NCI-H2081 treated with DMSO at 0.1 percent for 48 hours (cell line): ENCODE data around the gene MOCOS.
"Not testable (repeated sequence)": the region's sequence is repeated elsewhere in the genome, so short reads cannot be mapped to it uniquely, and the experiment has no call there.

ENCODE experiments used
- DNase-seq: peaks from one replicate; lab custom pipeline; 2025; lab: John Stamatoyannopoulos, UW

Gene MOCOS

DNA sequence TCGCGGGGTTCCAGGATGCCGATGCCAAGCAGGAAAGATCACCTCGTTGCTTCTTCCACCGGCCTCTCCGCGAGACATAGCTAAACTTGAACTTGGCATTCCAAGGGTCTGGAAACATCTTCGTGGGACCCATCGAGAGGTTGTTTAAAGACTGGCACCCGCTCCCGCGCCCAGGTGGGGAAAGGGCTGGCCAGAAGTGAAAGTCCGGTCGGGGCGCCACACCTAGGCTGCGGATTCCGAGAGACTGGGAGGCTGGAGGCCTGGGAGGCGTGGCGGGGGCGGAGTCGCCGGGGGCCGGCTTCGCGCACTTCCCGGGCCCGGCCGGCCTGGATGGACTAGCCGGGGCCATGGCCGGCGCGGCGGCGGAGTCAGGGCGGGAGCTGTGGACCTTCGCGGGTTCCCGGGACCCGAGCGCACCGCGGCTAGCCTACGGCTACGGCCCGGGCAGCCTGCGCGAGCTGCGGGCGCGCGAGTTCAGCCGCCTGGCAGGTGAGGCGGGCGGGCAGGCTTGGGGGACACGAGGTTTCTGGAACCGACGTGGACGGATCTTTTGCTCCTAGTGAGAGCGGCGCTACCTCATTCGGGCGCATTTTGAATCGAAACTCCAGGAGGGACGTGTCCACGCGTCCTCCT is at the start of gene MOCOS:
MOCOS (plus strand) TSS at position 305 of the 633 bp plus-strand sequence; CDS start at position 348, 43 bp downstream.
- no peak for DNase-seq

DNA sequence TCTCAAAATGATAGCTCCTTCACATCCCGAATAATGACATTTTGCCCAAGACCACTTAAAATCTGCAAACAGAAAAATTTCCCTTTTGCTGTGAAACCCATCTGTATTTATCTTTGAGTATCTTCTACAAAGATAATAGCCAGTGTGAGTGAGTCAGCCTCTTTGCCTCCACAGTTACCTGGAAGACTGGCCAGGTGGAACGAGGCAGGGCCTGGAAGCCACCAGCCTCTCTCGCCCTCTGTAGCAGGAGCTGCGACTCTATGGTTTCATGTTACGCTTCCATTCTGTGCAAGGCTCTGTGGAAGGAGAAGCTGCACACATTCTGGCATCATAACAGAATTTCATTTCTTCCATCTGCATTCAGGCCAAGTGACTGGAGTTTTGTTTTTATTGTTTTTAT is 48.1 kb upstream of the MOCOS start:
- DNase-seq: no peak

DNA sequence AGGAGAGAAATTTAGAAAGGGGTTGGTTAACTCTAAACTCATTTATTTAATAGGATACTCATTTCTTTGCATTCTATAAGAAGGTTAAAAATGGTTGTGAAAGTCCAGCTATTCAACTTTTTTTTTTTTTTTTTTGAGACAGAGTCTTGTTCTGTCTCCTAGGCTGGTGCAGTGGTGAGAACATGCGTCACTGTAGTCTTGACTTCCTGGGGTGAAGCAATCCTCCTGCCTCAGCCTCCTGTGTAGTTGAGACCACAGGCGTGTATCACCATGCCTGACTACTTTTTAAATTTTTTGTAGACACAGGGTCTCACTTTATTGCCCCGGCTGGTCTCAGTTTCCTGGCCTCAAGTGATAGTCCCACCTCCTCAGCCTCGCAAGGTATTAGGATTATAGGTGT is 45.7 kb upstream of the MOCOS start:
- no peak for DNase-seq

GRCh38 chr18:36142751-36143150 is 44.5 kb upstream of the MOCOS start:
- no peak for DNase-seq

DNA sequence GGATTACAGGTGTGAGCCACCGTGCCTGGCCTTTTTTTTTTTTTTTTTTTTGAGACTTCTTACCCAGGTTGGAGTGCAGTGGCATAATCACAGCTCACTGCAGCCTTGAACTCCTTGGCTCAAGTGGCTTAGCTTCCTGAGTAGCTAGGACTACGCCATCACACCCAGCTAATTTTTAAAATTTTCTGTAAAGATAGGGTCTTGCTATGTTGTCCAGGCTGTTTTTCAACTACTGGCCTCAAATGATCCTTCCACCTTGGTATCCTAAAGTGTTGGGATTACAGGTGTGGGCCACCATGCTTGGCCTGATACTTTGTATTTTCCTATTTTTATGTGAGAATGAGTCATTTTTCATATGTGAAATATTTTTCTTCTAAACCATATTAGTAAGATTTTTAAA is 43.9 kb upstream of the MOCOS start:
- DNase-seq: no peak

DNA sequence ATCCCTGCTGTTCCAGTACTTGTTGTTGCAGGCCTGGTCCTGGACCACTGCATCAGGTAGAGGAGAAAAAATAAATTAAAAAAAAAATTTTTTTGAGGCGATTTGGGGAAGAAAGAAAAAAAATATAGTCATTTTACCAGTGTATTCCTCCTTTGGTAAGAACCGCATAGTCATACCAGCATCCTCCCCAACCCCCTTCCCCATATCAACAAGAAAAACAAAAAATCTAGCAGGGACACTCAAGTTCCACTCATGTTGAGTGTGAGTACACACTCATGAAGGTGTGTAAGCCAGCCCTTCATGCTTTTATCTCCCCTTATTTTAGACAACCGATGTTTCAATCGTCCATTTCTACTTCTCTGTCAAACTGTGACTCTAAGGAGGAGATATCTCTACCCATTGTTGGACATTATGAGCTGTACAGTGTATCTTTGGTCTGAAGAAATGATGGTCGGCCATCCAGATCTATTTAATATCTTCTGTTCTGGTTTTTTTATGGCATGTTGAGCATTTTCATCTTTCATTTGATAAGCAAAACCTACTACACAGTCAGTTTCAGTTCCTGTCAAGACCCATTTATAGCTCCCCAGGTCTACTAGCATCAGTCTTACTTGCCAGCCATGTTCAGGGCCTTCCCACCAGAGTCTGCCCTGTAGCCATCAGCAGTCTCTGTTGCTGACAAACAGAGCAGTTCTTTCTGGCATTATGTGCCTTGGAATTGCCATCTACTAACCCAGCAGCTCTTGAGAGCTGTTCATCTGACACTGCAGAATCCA is 37.6 kb upstream of the MOCOS start:
- no peak for DNase-seq

DNA sequence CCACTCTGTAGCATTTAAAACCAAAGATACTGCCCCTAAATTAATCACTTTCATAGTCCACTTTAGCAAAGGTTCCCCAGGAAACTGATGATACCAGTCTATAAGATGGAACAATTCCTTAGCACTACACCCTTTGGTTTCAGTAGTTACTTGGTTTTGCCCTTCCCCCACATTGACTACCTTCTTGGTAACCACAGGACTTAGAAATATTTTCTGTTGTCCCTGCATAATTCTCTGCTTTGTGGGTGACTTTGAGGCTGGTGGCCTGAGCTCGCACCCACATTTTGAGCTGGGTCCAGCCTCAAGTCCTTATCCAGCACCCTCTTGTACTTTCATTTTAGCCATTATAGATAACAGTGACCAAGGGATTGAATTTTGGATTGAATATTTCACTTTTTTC is 34.5 kb upstream of the MOCOS start:
- no peak for DNase-seq

GRCh38 chr18:36153203-36153602 is 34.1 kb upstream of the MOCOS start:
- DNase-seq: no peak

- DNase-seq: no peak
Observed at GRCh38 chr18:36153771-36154170, 33.5 kb upstream of the MOCOS start.

GRCh38 chr18:36155851-36156757 is 31.2 kb upstream of the MOCOS start:
- no peak for DNase-seq

DNA sequence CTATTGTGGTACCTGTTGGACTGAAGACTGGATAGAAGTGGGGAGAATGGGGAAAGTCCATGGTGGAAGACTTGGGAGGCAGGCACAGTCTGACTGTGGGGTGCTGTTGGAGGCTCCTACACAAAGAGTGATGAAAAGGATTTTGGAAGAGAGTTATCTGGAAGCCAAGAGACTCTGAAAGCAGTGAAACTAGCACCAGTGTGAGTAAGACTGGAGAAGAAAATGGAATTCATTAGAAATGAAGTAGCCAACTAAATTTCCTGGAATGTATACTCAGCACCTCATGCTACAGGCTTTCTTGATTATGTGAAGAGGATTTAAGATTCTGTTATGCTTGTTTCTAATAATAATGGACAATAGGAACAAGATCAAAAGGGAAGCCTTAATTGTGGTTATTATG is 29.9 kb upstream of the MOCOS start:
- DNase-seq: no peak

- DNase-seq: no peak
Observed at GRCh38 chr18:36158266-36158867, 28.9 kb upstream of the MOCOS start.

- no peak for DNase-seq
Observed at GRCh38 chr18:36160959-36161371, 26.3 kb upstream of the MOCOS start.

GRCh38 chr18:36162981-36163380 is 24.3 kb upstream of the MOCOS start:
- DNase-seq: no peak

GRCh38 chr18:36167692-36168218 is 19.5 kb upstream of the MOCOS start:
- DNase-seq: no peak

- not testable (repeated sequence) for DNase-seq
Observed at GRCh38 chr18:36168296-36168695, 19.0 kb upstream of the MOCOS start.

- no peak for DNase-seq
Observed at GRCh38 chr18:36169938-36170337, 17.4 kb upstream of the MOCOS start.

GRCh38 chr18:36175481-36175880 is 11.8 kb upstream of the MOCOS start:
- DNase-seq: no peak

- no peak for DNase-seq
Observed at GRCh38 chr18:36176177-36176584, 11.1 kb upstream of the MOCOS start.

GRCh38 chr18:36176711-36177110 is 10.6 kb upstream of the MOCOS start:
- no peak for DNase-seq

GRCh38 chr18:36177913-36178312 is 9.4 kb upstream of the MOCOS start:
- DNase-seq: no peak
